ENCODE results near the gene NOX1.

- TF ChIP-seq CTCF (conservative IDR thresholded peaks at IDR 0.05; ENCODE audit: low read depth, low read length) (no peak), EZH2 (IDR thresholded peaks at IDR 0.05; ENCODE audit: borderline replicate concordance, low read depth, low read length, poor library complexity, severe bottlenecking) (no peak)
Measured at GRCh38 chrX:100911731-100912130, 37.6 kb upstream of the NOX1 start.

Measured in A673 (cell line).